ENCODE measurements around the gene REEP6. TPM values are rescaled to one million over a fixed set of nuclear protein-coding genes. Genes with fewer than 3 reads are reported as not detected.

Gene REEP6
- 0.77 and 0.98 TPM in 2 replicates for total RNA-seq (2014; rRNA removed; shearing (Covaris generic))
- polyA plus RNA-seq (2015; cell fraction: cytosol; rRNA removed), result 4.0 and 5.1 TPM in 2 replicates
- polyA plus RNA-seq (2015; cell fraction: nucleus; rRNA removed), result 2.3 and 2.5 TPM in 2 replicates

DNA sequence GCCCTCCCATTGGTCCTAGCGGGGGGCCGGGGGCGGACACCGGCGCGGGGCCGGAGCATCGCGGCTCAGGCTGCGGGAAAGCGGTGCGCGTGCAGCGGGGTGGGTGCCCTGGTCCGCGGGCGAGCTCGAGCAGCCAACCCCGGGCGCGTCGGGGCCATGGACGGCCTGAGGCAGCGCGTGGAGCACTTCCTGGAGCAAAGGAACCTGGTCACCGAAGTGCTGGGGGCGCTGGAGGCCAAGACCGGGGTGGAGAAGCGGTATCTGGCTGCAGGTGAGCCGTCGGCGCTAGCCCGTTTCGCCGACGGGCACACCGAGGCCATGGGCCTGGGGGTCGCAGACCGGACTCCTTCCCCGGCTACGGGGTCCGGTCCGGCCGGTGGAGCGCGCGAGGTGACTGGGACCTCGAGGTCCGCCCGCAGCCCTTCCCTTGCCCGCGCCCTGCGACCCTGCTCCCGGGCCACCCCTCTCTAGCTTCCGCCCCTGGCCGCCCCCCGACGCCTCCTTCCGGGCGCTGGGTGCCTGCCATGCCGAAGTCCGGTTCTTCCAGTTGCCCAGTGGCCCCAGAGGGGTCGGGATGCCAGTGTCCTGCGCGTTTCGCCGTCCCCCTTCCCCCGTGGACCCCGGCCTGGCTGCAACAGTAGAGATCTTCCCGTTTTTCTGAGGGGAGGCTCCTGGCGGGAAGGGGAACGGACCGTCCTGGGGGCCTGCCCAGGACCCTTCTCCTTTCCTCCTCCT is at the start of gene REEP6:
TSS of gene REEP6 (plus strand) at position 68 of the 735 bp plus-strand sequence. CDS start at position 157, 89 bp downstream.
- DNase-seq (ENCODE audit: low read depth), result no peak

GRCh38 chr19:1441677-1442438 is 49.1 kb upstream of the REEP6 start:
- no peak for DNase-seq (ENCODE audit: low read depth)

- DNase-seq (ENCODE audit: low read depth), result peak; percentile 73
Observed at GRCh38 chr19:1445185-1445931, 45.6 kb upstream of the REEP6 start.

DNA sequence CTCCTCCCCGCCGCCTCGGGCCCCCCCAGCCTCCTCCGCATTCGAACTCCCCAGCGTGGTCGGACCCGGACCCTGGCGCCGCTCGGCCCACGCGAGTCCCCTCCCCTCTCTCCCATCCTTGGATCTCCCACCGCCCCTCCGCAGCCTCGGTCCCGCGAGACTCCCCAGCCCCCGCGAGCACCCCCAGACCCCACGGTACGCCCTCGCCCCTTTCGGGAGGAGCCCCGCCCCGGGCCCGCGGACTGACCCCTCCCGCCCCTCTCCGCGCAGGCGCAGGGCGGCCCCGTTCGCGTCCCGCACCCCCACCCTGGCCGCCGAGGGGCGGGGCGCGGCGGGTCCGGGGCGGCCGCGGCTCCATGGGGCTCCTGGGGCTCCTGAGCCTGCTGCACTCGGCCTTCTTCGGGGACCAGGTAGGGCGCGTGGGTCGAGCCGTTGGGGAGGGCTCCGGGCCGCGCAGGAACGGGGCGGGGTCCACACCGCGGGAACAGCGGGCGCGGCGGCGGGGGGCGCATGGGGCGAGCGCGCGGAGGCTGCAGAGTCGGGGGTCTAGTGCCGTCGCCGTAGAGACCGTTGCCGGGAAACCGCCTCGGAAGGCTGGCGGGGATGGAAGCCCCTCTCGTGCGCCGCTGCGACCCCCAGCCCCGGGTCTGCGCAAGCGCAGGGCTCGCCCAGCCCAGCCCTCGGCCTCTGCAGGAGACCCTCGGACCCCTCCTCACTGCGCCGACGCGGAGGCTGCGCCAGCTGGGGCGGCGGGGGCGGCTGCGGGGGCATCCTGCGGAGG is 44.9 kb upstream of the REEP6 start:
- no peak for DNase-seq (ENCODE audit: low read depth)

- DNase-seq (ENCODE audit: low read depth), result no peak
Observed at GRCh38 chr19:1446713-1447481, 44.1 kb upstream of the REEP6 start.

DNA sequence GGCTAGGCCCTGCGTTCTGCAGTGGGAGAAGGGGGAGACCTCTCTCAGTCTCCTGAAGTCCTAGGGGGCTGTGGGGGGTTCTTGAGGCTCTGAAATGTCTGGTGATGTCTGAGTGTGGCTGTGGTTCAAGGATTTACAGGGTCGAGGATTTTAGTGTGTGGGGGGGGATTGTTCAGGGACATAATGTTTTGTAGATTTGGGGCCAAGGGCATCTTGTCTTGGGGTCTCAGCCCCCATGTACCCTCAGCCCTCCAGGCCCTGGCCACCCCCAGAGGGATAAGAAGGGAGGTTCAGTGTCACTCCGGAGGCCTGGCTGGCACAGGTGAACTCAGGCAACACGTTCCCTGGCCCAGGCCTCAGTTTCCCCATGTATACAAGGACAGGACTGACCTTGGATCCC is 43.5 kb upstream of the REEP6 start:
- no peak for DNase-seq (ENCODE audit: low read depth)

DNA sequence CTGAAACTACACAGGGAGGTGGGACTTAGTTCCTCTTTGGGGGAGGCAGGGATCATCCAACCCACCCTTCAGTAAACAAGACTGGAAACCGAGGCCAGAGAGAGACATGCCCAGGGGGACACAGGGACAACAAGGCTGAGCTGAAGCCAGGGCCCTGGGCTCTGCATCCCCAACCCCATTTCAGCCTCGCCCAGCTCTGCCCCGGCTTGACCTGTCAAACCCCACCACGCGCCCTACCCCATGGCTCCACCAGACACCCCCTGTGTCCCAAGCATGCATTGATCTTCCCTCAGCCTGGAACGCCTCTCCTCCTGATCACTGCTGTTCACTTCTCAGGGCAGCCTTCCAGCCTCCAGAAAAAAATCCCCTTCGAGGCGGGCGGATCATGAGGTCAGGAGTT is 43.0 kb upstream of the REEP6 start:
- no peak for DNase-seq (ENCODE audit: low read depth)

GRCh38 chr19:1449467-1450442 is 41.2 kb upstream of the REEP6 start, which contains the start of gene APC2:
TSS of gene APC2 (plus strand) at chr19:1450121. CDS start at chr19:1453002, 2,881 bp downstream.
- no peak for DNase-seq (ENCODE audit: low read depth)

DNA sequence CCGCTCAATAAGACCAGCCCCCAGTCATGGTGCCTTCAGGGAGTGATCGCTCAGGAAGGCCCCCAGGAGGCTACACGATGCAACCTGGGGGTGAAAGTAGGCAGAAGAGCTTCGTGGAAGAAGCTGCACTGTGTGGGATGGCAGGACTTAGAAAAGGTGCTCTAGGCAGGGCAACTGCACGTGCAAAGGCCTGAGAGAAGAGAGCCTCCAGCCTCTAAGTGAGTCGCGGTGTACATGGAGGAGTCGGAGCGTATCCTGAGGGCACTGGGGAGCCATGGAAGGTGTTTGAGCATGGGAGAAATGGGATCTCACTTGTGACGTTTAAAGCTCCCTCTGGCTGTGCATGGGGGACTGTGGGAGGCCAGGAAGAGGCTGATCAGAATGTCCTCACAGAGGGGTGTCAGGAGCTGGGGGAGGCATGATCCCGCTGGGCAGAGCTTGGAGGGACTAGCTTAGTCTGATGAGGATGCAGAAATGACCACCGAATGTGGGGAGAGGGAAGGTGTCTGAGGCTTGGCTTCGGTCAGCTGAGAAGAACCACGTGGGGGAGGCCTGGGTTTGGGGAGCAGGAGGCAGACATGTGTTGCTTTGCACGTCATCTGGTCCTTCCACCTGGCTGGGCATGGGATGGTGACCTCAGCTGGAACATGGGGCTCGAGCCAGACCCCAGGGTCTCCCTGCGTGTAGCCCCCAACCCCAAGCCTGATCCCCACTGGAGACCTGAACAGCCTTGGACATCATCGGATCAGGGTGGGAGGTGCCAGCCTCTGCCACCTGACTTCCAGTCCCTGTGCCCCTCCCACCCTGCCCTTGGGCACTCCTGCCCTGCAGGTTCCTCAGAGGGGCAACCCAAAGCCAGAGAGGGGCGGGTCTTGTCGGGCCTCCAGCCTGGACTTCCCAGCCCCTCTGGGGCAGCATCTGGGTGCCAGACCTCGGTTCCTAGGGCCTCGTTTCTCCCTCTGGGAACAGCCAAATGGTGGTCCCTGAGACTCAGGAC is 39.9 kb upstream of the REEP6 start:
- DNase-seq (ENCODE audit: low read depth), result no peak

GRCh38 chr19:1451916-1452801 is 38.8 kb upstream of the REEP6 start:
- no peak for DNase-seq (ENCODE audit: low read depth)

DNA sequence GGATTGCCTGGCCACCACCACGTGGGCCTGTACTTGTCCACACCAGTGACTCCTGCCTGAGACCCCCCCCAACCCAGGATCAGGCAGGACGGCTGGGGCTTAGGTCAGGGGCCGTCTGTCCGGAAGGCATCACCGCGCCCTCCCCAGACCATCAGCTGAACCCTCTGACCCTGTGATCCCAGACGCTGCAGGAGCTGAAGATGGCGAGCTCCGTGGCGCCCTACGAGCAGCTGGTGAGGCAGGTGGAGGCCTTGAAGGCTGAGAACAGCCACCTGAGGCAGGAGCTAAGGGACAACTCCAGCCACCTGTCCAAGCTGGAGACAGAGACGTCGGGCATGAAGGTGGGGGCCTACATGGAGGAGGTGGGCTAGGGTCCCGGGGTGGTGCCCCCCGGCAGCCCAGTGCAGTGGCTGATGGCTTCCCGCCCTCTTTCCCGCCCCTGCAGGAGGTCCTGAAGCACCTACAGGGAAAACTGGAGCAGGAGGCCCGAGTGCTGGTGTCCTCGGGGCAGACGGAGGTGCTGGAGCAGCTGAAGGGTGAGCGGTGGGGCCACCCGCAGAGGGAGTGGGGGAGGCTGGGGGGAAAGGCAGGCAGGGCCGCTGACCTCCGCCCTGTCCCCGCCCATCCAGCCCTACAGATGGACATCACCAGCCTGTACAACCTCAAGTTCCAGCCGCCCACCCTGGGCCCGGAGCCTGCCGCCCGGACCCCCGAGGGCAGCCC is 38.0 kb upstream of the REEP6 start:
- DNase-seq (ENCODE audit: low read depth), result no peak

DNA sequence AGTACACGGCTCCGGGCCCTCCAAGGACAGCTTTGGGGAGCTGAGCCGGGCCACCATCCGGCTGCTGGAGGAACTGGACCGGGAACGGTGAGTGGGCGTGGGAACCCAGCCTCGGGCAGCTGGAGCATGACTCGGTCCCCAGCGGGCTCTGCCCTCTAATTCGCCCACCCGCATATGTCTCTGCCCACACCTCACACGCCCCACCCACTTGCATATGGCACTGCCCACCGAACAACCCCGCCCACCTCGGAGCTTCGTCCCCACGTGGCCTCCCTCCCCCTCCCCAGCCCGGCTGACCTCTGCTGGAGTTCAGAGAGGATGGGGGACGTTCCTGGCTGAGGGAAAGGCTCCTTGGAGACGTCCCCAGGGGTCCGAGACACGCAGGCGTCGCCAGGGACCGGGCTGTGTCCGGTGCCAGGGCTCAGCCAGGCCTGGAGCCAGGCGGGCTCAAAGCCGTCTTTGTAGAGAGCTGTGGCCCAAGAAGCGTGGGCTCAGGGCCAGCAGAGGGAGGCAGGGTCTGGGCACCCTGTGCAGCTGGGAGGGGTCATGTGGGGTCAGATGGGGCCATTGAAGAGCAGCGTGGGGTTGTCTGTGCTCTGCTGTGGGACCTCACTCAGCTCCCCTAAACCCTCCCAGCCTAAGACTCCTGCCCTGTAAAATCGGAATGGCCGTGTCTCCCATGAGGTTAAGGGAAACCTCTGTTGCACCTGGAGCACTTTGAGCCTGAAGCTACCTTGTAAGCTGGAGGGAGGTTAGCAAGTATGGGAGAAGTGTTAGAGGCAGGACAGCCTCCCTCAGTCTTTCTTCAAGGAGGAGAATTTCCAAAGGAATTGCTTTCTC is 37.2 kb upstream of the REEP6 start:
- DNase-seq (ENCODE audit: low read depth), result peak; percentile 43

GRCh38 chr19:1455002-1455335 is 36.0 kb upstream of the REEP6 start:
- DNase-seq (ENCODE audit: low read depth), result no peak

- peak; percentile 45 for DNase-seq (ENCODE audit: low read depth)
Observed at GRCh38 chr19:1455336-1456120, 35.5 kb upstream of the REEP6 start.
